SK-N-MC (cell line): Measurements from ENCODE around the gene VGLL2.
"Not testable (repeated sequence)": the region's sequence is repeated elsewhere in the genome, so short reads cannot be mapped to it uniquely, and the experiment has no call there.

Experiments
- EZH2 ChIP-seq: fragments of 200-600 bp; sonication (generic); IDR thresholded peaks from one replicate; pipeline ENCODE4 v1.6.1; 2017; ENCODE audit warnings: antibody characterized with exemption
- POLR2AphosphoS5 ChIP-seq: IDR thresholded peaks from 2 replicates; pipeline ENCODE4 v1.6.1; 2012; ENCODE audit warnings: mild to moderate bottlenecking, low read depth, low read length, borderline replicate concordance

GRCh38 chr6:117244979-117245378, 20.4 kb upstream of the VGLL2 start:
- not testable (repeated sequence) for TF ChIP-seq POLR2AphosphoS5, EZH2
